HepG2 (cell line): ENCODE measurements around the gene DGKD. TPM values are rescaled to one million over a fixed set of nuclear protein-coding genes. Genes with fewer than 3 reads are reported as not detected.

Experiments
- ATAC-seq: fragments of 200-7000 bp; cut with Tn5 transposase; 3 replicates; pipeline ENCODE4 v1.9.1; 2020; ENCODE audit warnings: mild to moderate bottlenecking, moderate library complexity
- BruUV-seq: library from RNA; stranded (reverse); fragments of 400-500 nt; replicated peaks from 2 replicates; lab custom pipeline; 2021; lab: Mats Ljungman, UMichigan
- CTCF ChIA-PET: fragments of 300-600 bp; formaldehyde crosslinking; extraction: SDS; loops from one replicate; lab custom pipeline; 2021; ENCODE audit warnings: low total read pairs, inconsistent platforms, low intra/inter-chr PET ratio; lab: Yijun Ruan, JAX
- POLR2A ChIA-PET: fragments of 350-600 bp; sonication (Branson Sonifier 250); formaldehyde crosslinking; loops from one replicate; lab custom pipeline; 2020; ENCODE audit warnings: antibody characterized with exemption, inconsistent platforms; lab: Yijun Ruan, JAX
- DNase-seq: peaks from one replicate; pipeline ENCODE4 v3.0.0-alpha.2; 2015; ENCODE audit warnings: low spot score
- FAIRE-seq: peaks from 3 replicates; lab custom pipeline; 2011; peaks lifted over from hg19 to GRCh38; lab: Jason Lieb, UNC
- H2AFZ ChIP-seq: one replicate; pipeline ENCODE4 v1.6.1; 2011; ENCODE audit warnings: low read length, inconsistent platforms
- H3K27ac ChIP-seq: fragments of 300-600 bp; 3 replicates; pipeline ENCODE4 v1.8.0; 2011; ENCODE audit warnings: mixed run types, mild to moderate bottlenecking, mixed read lengths, low read length, inconsistent platforms; ENCODE audit not compliant: insufficient read depth; ENCODE audit errors: extremely low read length
- H3K27me3 ChIP-seq, 2 experiments: fragments of 200-600 bp in 1 of 2; 2 replicates in 1 of 2; 3 replicates in 1 of 2; pipeline versions ENCODE4 v1.6.0 to v1.8.0; 2011; ENCODE audit warnings: low read length in 2 of 2, mild to moderate bottlenecking in 2 of 2, moderate library complexity in 2 of 2, inconsistent platforms in 1 of 2; ENCODE audit not compliant: insufficient read depth in 2 of 2, control insufficient read depth in 1 of 2
- H3K36me3 ChIP-seq, 2 experiments: fragments of 200-600 bp in 1 of 2; replicated peaks in 1 of 2; 2 replicates in 1 of 2; 3 replicates in 1 of 2; pipeline versions ENCODE4 v1.5.1 to v1.8.0; 2011; ENCODE audit warnings: low read length in 2 of 2, inconsistent platforms in 1 of 2; ENCODE audit not compliant: insufficient read depth in 2 of 2, control insufficient read depth in 1 of 2
- H3K4me1 ChIP-seq: 2 replicates; pipeline ENCODE4 v1.5.1; 2012; ENCODE audit warnings: low read length, inconsistent platforms; ENCODE audit not compliant: insufficient read depth
- H3K4me2 ChIP-seq: 2 replicates; pipeline ENCODE4 v1.6.0; 2011; ENCODE audit warnings: low read depth, low read length, inconsistent platforms
- H3K4me3 ChIP-seq, 3 experiments: fragments of 200-600 bp in 1 of 3; sonication (generic), shearing (Covaris generic) in 1 of 3; replicated peaks in 1 of 3; 2 replicates each; pipeline ENCODE4 v1.5.1; 2011 to 2016; ENCODE audit warnings: low read length in 3 of 3, inconsistent platforms in 2 of 3, low read depth in 2 of 3, mild to moderate bottlenecking in 2 of 3, control low read depth in 1 of 3, mixed read lengths in 1 of 3; ENCODE audit not compliant: insufficient read depth in 1 of 3
- H3K79me2 ChIP-seq: one replicate; pipeline ENCODE4 v1.6.1; 2011; ENCODE audit warnings: low read length, inconsistent platforms; ENCODE audit not compliant: insufficient read depth
- H3K9ac ChIP-seq: 2 replicates; pipeline ENCODE4 v1.6.0; 2011; ENCODE audit warnings: mild to moderate bottlenecking, low read depth, low read length, inconsistent platforms; ENCODE audit not compliant: insufficient read depth
- H3K9me3 ChIP-seq: 2 replicates; pipeline ENCODE4 v1.5.1; 2012; ENCODE audit warnings: mild to moderate bottlenecking, low read length
- H4K20me1 ChIP-seq: 2 replicates; pipeline ENCODE4 v1.6.0; 2011; ENCODE audit warnings: inconsistent platforms, mild to moderate bottlenecking, low read length, moderate library complexity; ENCODE audit not compliant: insufficient read depth
- E2F2 ChIP-seq: sonication (generic); formaldehyde crosslinking; IDR thresholded peaks from 2 replicates; pipeline ENCODE4 v1.4.0; 2020; ENCODE audit warnings: missing genetic modification reagents, borderline replicate concordance
- HMG20A ChIP-seq: IDR thresholded peaks from 2 replicates; pipeline ENCODE4 v1.6.1; 2016; ENCODE audit warnings: borderline replicate concordance
- HNF4A ChIP-seq: sonication (generic); formaldehyde crosslinking; IDR thresholded peaks from 2 replicates; pipeline ENCODE4 v1.4.0; 2020; ENCODE audit warnings: missing genetic modification reagents
- IRX3 ChIP-seq: sonication (generic); formaldehyde crosslinking; IDR thresholded peaks from 2 replicates; pipeline ENCODE4 v1.8.1; 2023; ENCODE audit warnings: mild to moderate bottlenecking, low read depth, missing genetic modification reagents, borderline replicate concordance
- KDM3A ChIP-seq: IDR thresholded peaks from 2 replicates; pipeline ENCODE4 v1.6.1; 2018; ENCODE audit warnings: low read depth, missing compliant biosample characterization
- MLXIP ChIP-seq: sonication (generic); formaldehyde crosslinking; IDR thresholded peaks from 2 replicates; pipeline ENCODE4 v1.9.0; 2021; ENCODE audit warnings: missing genetic modification reagents, borderline replicate concordance
- NR2C2 ChIP-seq: sonication (generic); formaldehyde crosslinking; IDR thresholded peaks from 2 replicates; pipeline ENCODE4 v1.4.0; 2020; ENCODE audit warnings: missing genetic modification reagents, mild to moderate bottlenecking, moderate library complexity, borderline replicate concordance
- SP140L ChIP-seq: sonication (generic); formaldehyde crosslinking; IDR thresholded peaks from 2 replicates; pipeline ENCODE4 v1.4.0; 2020; ENCODE audit warnings: missing genetic modification reagents, borderline replicate concordance
- ZBTB7A ChIP-seq: sonication (generic); formaldehyde crosslinking; IDR thresholded peaks from 2 replicates; pipeline ENCODE4 v1.8.0; 2022; ENCODE audit warnings: mild to moderate bottlenecking, missing genetic modification reagents
- ZFP36 ChIP-seq: fragments of 150-350 bp; IDR thresholded peaks from 2 replicates; pipeline ENCODE4 v1.6.1; 2018; ENCODE audit warnings: borderline replicate concordance, low read length, low read depth; ENCODE audit not compliant: partially characterized antibody
- ZNF660 ChIP-seq: sonication (generic); formaldehyde crosslinking; IDR thresholded peaks from 2 replicates; pipeline ENCODE4 v1.5.1; 2020; ENCODE audit warnings: mild to moderate bottlenecking, low read depth, missing genetic modification reagents, borderline replicate concordance
- ZNF781 ChIP-seq: sonication (generic); formaldehyde crosslinking; IDR thresholded peaks from 2 replicates; pipeline ENCODE4 v1.5.1; 2020; ENCODE audit warnings: borderline replicate concordance, mild to moderate bottlenecking, missing genetic modification reagents; ENCODE audit errors: not compliant biosample characterization
- WGBS: methylation state at CpG from one replicate; pipeline ENCODE4 v1.1.6; 2017; ENCODE audit warnings: low lambda C conversion rate; 5-methylcytosine and 5-hydroxymethylcytosine counted together
- in situ Hi-C: cut with HindIII; loops from 2 replicates; pipeline ENCODE4 v1.10.0; 2017; ENCODE audit warnings: low pct_unique_long_range_greater_than_20kb; ENCODE audit not compliant: extremely low pct_ligation_motif_present
- intact Hi-C: fragments of 100-400 bp; cut with micrococcal nuclease; formaldehyde crosslinking; loops from one replicate; pipeline ENCODE4 v1.10.0; 2022; ENCODE audit not compliant: unreplicated experiment
- polyA plus RNA-seq, 8 experiments: library from polyadenylated mRNA; depleted of rRNA in 3 of 8; stranded (reverse) in 7 of 8; unstranded in 1 of 8; fragments of >200 nt; fragmentation: Illumina TruSeq in 4 of 8; extraction: Trizol in 4 of 8; gene quantifications; 2 replicates each; pipeline versions ENCODE4 v1.2.1 to v1.2.3, GENCODE V29; 2011 to 2016; ENCODE audit warnings: low read depth in 4 of 8, missing spikeins in 1 of 8, mixed read lengths in 1 of 8; ENCODE audit not compliant: insufficient read depth in 1 of 8
- total RNA-seq, 5 experiments: library from RNA; depleted of rRNA; stranded (reverse); fragments of >200 nt; fragmentation: Illumina TruSeq; extraction: Trizol; gene quantifications; 2 replicates each; pipeline ENCODE4 v1.2.3, GENCODE V29; 2016; ENCODE audit warnings: low read depth in 1 of 5

Gene DGKD
- total and polyA plus RNA-seq, 2 of the 13 experiments (the other 11 are each of a cell fraction or from before 2014, with no cell fraction given) = 24.5 to 33.2 TPM

GRCh38 chr2:233367586-233367985 lies 13.3 kb downstream of the DGKD start:
- Histone ChIP-seq H3K4me2 (no peak overlapping the region), H3K79me2 (peaks cover 28% of the 10 kb centered on the region), H3K9ac (no peak overlapping the region), H3K4me1 (peaks cover 17% of the 10 kb centered on the region), H4K20me1 (no peaks in the 10 kb centered on the region), H3K27me3 (no peaks in the 10 kb centered on the region), H3K27ac (no peak overlapping the region), H2AFZ (no peak overlapping the region), H3K4me3 (no peak overlapping the region), H3K9me3 (peaks cover 4% of the 10 kb centered on the region; the same call in 1 of the 2 replicates), H3K36me3 (peaks cover 2 to 7% of the 10 kb centered on the region in 2 experiments; a peak in 4 of 5 replicates)
- TF ChIP-seq E2F2 (CRISPR knock-in tag) (no peak), HMG20A (CRISPR knock-in tag) (no peak), HNF4A (CRISPR knock-in tag) (no peak), NR2C2 (no peak), IRX3 (CRISPR knock-in tag) (no peak), KDM3A (CRISPR knock-in tag) (no peak), ZNF660 (no peak), SP140L (CRISPR knock-in tag) (no peak), ZBTB7A (CRISPR knock-in tag) (no peak), MLXIP (CRISPR knock-in tag) (no peak), ZFP36 (no peak), ZNF781 (no peak)
- FAIRE-seq = no peak
- intact Hi-C loops (no loop called here), in situ Hi-C loops (no loop called here)
- no peak for ATAC-seq
- WGBS = 98% methylated on average over 3 of the region's 3 CpGs
- POLR2A ChIA-PET = no interaction called here
- BruUV-seq = no TSS peak
- DNase-seq = no peak
- CTCF ChIA-PET = no interaction called here
